ENCODE measurements around the gene GRAMD1A. TPM values are rescaled to one million over a fixed set of nuclear protein-coding genes. Genes with fewer than 3 reads are reported as not detected.

The GRAMD1A gene
- total and polyA plus RNA-seq, 2 of the 8 experiments (the other 6 are each of a cell fraction or from before 2014, with no cell fraction given), result 113 to 154 TPM

DNA sequence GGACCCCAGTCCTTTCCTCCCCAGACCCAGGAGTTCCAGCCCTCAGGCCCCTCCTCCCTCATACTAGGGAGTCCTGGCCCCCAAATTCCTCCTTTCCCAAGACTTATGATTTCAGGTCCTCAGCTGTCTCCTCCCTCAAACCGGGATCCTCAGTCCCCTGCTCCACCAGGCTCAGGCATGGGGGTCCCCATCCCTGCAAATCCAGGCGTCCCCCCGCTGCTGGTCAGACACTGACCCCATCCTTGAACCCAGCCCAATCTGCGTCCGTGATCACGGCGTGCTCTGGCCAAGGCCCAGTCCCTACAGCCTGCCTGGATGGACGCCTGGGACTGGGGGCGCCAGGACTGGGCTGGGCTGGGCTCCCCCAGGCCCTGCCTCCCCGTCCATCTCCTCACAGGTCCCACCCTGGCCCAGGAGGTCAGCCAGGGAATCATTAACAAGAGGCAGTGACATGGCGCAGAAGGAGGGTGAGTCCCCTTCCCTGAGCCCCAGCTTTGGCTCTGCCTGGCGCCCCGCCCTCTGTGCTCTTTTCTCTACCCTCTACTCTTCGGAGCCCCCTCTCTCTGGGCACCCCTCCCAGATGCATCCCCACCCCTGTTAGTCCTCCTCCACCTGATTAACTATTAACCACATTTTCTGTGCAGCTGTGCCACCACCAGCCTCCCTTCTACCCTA is 42.1 kb downstream of the GRAMD1A start:
- no peaks in the 10 kb centered on the region for H3K79me1 ChIP-seq (ENCODE audit: low read depth, low read length)
- peak overlapping the region; percentile 68; the same call in 1 of the 2 replicates for H2BK12ac ChIP-seq (ENCODE audit: low read depth, low read length)
- H2BK5ac ChIP-seq (ENCODE audit: low read depth, low read length), result peak overlapping the region; percentile 93; the same call in 1 of the 2 replicates
- no peak overlapping the region for H2BK120ac ChIP-seq (replicated peaks; ENCODE audit: low read depth, low read length)
- H3K79me2 ChIP-seq (ENCODE audit: control insufficient read depth in 1 of 2, insufficient read depth in 2 of 2, low read length in 2 of 2), result peaks cover 0 to 12% of the 10 kb centered on the region in 2 experiments; a peak in 1 of 4 replicates
- WGBS, 2 experiments (ENCODE audit: extremely low coverage in 1 of 2, insufficient coverage in 1 of 2, insufficient read length in 1 of 2, insufficient replicate concordance in 2 of 2, low coverage in 1 of 2, low lambda C conversion rate in 2 of 2, missing lambda C conversion rate in 1 of 2), result 79% methylated on average over 11 of the region's 14 CpGs; no CpG with 5 or more reads in 1 of the 2 experiments
- POLR2A ChIA-PET (ENCODE audit: partially characterized antibody), result interaction anchor here (0.8 to 2.5 kb wide), 7 partner anchors 8 to 43 kb away, joined by 3 to 18 read pairs (median 5); partner anchors contain the start of gene SCN1B
- peak overlapping the region; percentile 80; the same call in 1 of the 2 replicates for H3K27ac ChIP-seq (ENCODE audit: low read depth, low read length)
- H2AK5ac ChIP-seq (ENCODE audit: low read depth, low read length), result peak overlapping the region; percentile 9; the same call in 1 of the 2 replicates
- no peaks in the 10 kb centered on the region; a peak in 1 of 8 replicates for H3K36me3 ChIP-seq (ENCODE audit: control insufficient read depth in 2 of 4, insufficient read depth in 4 of 4, low read length in 3 of 4)
- H3K18ac ChIP-seq (ENCODE audit: extremely low read depth, low read length), result peak overlapping the region; percentile 75
- peak overlapping the region; percentile 99 for H2BK15ac ChIP-seq (ENCODE audit: low read length)
- peaks cover 7% of the 10 kb centered on the region; the same call in 1 of the 2 replicates for H3K23me2 ChIP-seq (ENCODE audit: low read depth, low read length)
- no peak overlapping the region for H3K14ac ChIP-seq (ENCODE audit: insufficient read length)
- peaks cover 2 to 5% of the 10 kb centered on the region in 2 experiments for H4K20me1 ChIP-seq (replicated peaks in 1 of 2; ENCODE audit: control insufficient read depth in 1 of 2, insufficient read depth in 2 of 2, low read length in 2 of 2)
- H3K56ac ChIP-seq (replicated peaks; ENCODE audit: insufficient read length, low read depth, low read length), result no peak overlapping the region
- H3K23ac ChIP-seq (ENCODE audit: insufficient read length), result no peak overlapping the region
- peak overlapping the region in 2 of 4 experiments; percentile 26 to 52; a peak in 4 of 7 replicates for H3K9ac ChIP-seq (replicated peaks in 1 of 4; ENCODE audit: extremely low read depth in 1 of 4, low read depth in 3 of 4, low read length in 3 of 4)
- H3K4ac ChIP-seq (replicated peaks; ENCODE audit: insufficient read length, low read depth, low read length), result peak overlapping the region; percentile 92
- H3K27me3 ChIP-seq (replicated peaks in 1 of 4; ENCODE audit: control insufficient read depth in 3 of 4, extremely low read depth in 1 of 4, insufficient read depth in 3 of 4, low read length in 3 of 4), result no peaks in the 10 kb centered on the region
- CTCF ChIA-PET (ENCODE audit: partially characterized antibody), result interaction anchor here (0.7 to 6.4 kb wide), 9 partner anchors 9 to 184 kb away, joined by 3 to 105 read pairs (median 9); partner anchors contain the start of genes FXYD3 and LGI4
- H2AFZ ChIP-seq (ENCODE audit: low read length), result no peak overlapping the region
- peak overlapping the region; percentile 18 for H4K5ac ChIP-seq (ENCODE audit: insufficient read length, low read depth, low read length)
- FAIRE-seq, result no peak
- H3K4me1 ChIP-seq (replicated peaks in 1 of 4; ENCODE audit: control insufficient read depth in 3 of 4, insufficient read depth in 4 of 4, low read length in 3 of 4), result peaks cover 5 to 39% (median 25%) of the 10 kb centered on the region in 4 experiments
- peak overlapping the region; percentile 32 to 66 (median 44) for H3K4me3 ChIP-seq (ENCODE audit: extremely low read depth in 1 of 4, insufficient read depth in 2 of 4, low read depth in 3 of 4, low read length in 4 of 4)
- no peak for TF ChIP-seq FOSL1 (IDR thresholded peaks at IDR 0.05; ENCODE audit: insufficient read depth, low read depth, low read length)
- TF ChIP-seq KDM5A (IDR thresholded peaks at IDR 0.05; ENCODE audit: low read length), result no peak
- no peak for TF ChIP-seq CHD1 (IDR thresholded peaks at IDR 0.05; ENCODE audit: low read depth, low read length)
- TF ChIP-seq RXRA (IDR thresholded peaks at IDR 0.05; ENCODE audit: insufficient read depth, low read depth, low read length), result no peak
- TF ChIP-seq, protein P1, sequence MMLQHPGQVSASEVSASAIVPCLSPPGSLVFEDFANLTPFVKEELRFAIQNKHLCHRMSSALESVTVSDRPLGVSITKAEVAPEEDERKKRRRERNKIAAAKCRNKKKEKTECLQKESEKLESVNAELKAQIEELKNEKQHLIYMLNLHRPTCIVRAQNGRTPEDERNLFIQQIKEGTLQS (IDR thresholded peaks at IDR 0.05; ENCODE audit: insufficient read depth, low read depth, low read length), result no peak
- TF ChIP-seq POLR2A (IDR thresholded peaks at IDR 0.05; ENCODE audit: control extremely low read depth in 1 of 2, low read depth in 2 of 2, low read length in 2 of 2), result no peak
- TF ChIP-seq, protein P2, sequence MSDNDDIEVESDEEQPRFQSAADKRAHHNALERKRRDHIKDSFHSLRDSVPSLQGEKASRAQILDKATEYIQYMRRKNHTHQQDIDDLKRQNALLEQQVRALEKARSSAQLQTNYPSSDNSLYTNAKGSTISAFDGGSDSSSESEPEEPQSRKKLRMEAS (IDR thresholded peaks at IDR 0.05), result no peak
- TF ChIP-seq SP4 (IDR thresholded peaks at IDR 0.05; ENCODE audit: low read length), result no peak
- TF ChIP-seq SAP30 (IDR thresholded peaks at IDR 0.05; ENCODE audit: insufficient read depth, insufficient replicate concordance, low read length), result no peak
- no peak for TF ChIP-seq TAF1 (IDR thresholded peaks at IDR 0.05; ENCODE audit: low read depth, low read length)
- no peak for TF ChIP-seq BRCA1 (IDR thresholded peaks at IDR 0.05; ENCODE audit: low read depth, low read length)
- no peak for TF ChIP-seq SP2 (IDR thresholded peaks at IDR 0.05; ENCODE audit: low read length)
- DNase-seq (ENCODE audit: low read depth in 1 of 2, low spot score in 2 of 2), result no peak
- H3K4me2 ChIP-seq (ENCODE audit: insufficient read depth in 1 of 2, low read depth in 2 of 2, low read length in 2 of 2), result peak overlapping the region; percentile 79 to 83
- H2BK20ac ChIP-seq (ENCODE audit: low read length), result no peak overlapping the region
- H4K8ac ChIP-seq (ENCODE audit: extremely low read depth, insufficient read depth, low read length), result 0 out of 2 replicates have a peak overlapping the region, but pooled peaks have one; percentile 90
- H3K9me3 ChIP-seq (ENCODE audit: insufficient read depth in 2 of 2, low read depth in 1 of 2, low read length in 1 of 2), result no peaks in the 10 kb centered on the region
- peak overlapping the region; percentile 28 for H4K91ac ChIP-seq (replicated peaks; ENCODE audit: insufficient read length, low read length)

All from H1 (cell line).